Aorta (tissue), 5 donors: ENCODE measurements around the gene TRIM10. TPM values are rescaled to one million over a fixed set of nuclear protein-coding genes. Genes with fewer than 3 reads are reported as not detected.

ENCODE experiments used
- ATAC-seq: fragments of 200-7000 bp; cut with Tn5 transposase; one replicate; pipeline ENCODE4 v1.9.1; 2022; ENCODE audit warnings: moderate library complexity; ENCODE audit not compliant: low FRiP score
- DNase-seq, 2 donors: peaks; one replicate each; pipeline ENCODE4 v3.0.0-alpha.2; 2020
- H3K27ac ChIP-seq, 2 donors: one replicate each; pipeline ENCODE4 v1.5.1; 2013; ENCODE audit warnings: low read length in 2 of 2, mild to moderate bottlenecking in 2 of 2, moderate library complexity in 2 of 2, control low read depth in 1 of 2, inconsistent platforms in 1 of 2, low read depth in 1 of 2
- H3K27me3 ChIP-seq, 2 donors: one replicate each; pipeline ENCODE4 v1.6.1; 2013; ENCODE audit warnings: control low read depth in 1 of 2, low read length in 1 of 2, mild to moderate bottlenecking in 1 of 2, moderate library complexity in 1 of 2; ENCODE audit not compliant: insufficient read depth in 2 of 2, control insufficient read depth in 1 of 2
- H3K36me3 ChIP-seq, 2 donors: one replicate each; pipeline ENCODE4 v1.6.1; 2013; ENCODE audit warnings: control low read depth in 1 of 2, low read length in 1 of 2, mild to moderate bottlenecking in 1 of 2; ENCODE audit not compliant: insufficient read depth in 2 of 2, control insufficient read depth in 1 of 2
- H3K4me1 ChIP-seq, 2 donors: one replicate each; pipeline ENCODE4 v1.6.1; 2013; ENCODE audit warnings: low read length in 2 of 2, control low read depth in 1 of 2, mild to moderate bottlenecking in 1 of 2, moderate library complexity in 1 of 2; ENCODE audit not compliant: insufficient read depth in 2 of 2, control insufficient read depth in 1 of 2
- H3K4me3 ChIP-seq, 2 donors: one replicate each; pipeline ENCODE4 v1.5.1; 2013; ENCODE audit warnings: low read length in 2 of 2, control low read depth in 1 of 2, mild to moderate bottlenecking in 1 of 2
- H3K9me3 ChIP-seq: one replicate; pipeline ENCODE4 v1.6.1; 2013; ENCODE audit warnings: mild to moderate bottlenecking, low read length; ENCODE audit not compliant: control insufficient read depth
- WGBS, 2 donors: extraction: QIAGEN DNeasy Blood & Tissue Kit; methylation state at CpG; one replicate each; pipeline ENCODE4 v1.1.7; 2013; 5-methylcytosine and 5-hydroxymethylcytosine counted together
- intact Hi-C, 2 donors: fragments of 100-400 bp; cut with DNase I; formaldehyde crosslinking; loops; one replicate each; pipeline versions ENCODE4 v1.14.2 to v1.15.0; 2022
- long read RNA-seq, 2 donors: library from polyadenylated mRNA; unstranded; transcript quantifications; one replicate each; pipeline ENCODE4 v2.0.0, GENCODE V29; 2020 to 2021
- polyA plus RNA-seq, 2 donors: library from polyadenylated mRNA; stranded (reverse); fragments of 200-250 nt; gene quantifications; one replicate each; pipeline ENCODE4 v1.2.3, GENCODE V29; 2013
- total RNA-seq, 2 donors: library from RNA; stranded (reverse); fragmentation: NEBNext Ultra II Directional; extraction: Animal tissue kit (Norgen Biotek cat#: 25700); gene quantifications; one replicate each; pipeline ENCODE4 v1.2.1, GENCODE V29; 2021
- donor health status: healthy with polysubstance abuse.
- donor health status: Bipolar disorder and iron deficiency.
- donor health status: DM: no; HTN: no; CAD: no.
- donor health status: DM: no; HTN: no; CAD: no.
- donor health status: DM: yes; HTN: yes; CAD: no.

TRIM10 gene
- total RNA-seq (under 1 TPM in 1 of 2 donors, not detected in 1; 0.12 TPM), polyA plus RNA-seq (under 1 TPM in 1 of 2 donors, not detected in 1; 0.13 TPM)
- long read RNA-seq, donor 1: 0 reads
- long read RNA-seq, donor 2: 0 reads

DNA sequence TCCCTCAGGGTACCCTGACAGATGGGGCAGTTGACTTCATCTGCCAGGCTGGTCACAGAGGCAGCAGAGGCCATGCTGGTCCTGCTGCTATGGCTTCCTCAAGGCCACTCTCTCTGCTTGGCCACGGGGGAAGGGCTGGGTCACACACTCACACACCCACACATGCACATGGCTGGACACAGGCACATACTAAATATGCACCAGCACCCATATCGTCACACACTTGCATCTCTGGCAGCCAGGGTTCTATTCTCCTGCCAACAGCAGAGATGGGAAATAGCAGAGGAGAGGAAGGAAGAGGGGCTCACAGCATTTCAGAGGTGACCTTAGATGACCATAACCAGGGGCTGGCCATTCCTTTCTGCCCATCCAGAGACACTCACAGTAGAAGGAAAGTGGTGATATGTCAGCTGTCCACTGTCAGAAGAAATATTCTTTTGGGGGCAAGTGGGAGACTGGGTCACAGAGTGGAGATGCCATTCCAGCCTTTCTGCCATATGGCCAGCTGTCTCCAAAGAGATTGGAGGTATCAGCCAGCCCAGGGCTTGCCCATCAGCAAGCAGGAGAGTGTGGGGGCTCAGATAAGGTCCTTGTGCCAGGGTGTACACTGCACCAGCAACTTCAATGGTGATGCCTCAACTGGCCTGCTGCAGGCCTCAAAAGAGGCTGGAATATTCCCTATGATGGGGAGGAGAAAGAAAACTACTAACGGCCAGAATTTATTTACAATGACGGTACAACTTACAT is at the start of gene TRIM10:
TSS of gene TRIM10 (minus strand) at position 427 of the 747 bp plus-strand sequence. CDS start at position 74, 353 bp downstream.
- Histone ChIP-seq H3K27ac (no peak within 1 kb of the TSS), H3K4me3 (no peak within 1 kb of the TSS), H3K27me3 (no peaks in the 10 kb centered on the region), H3K36me3 (no peaks in the 10 kb centered on the region), H3K4me1 (no peaks in the 10 kb centered on the region), H3K9me3 (no peaks in the 10 kb centered on the region)
- 67 to 74% methylated on average over 4 of the region's 4 CpGs for WGBS, 2 donors
- DNase-seq (no peak), ATAC-seq (no peak)
- intact Hi-C loops: no loop called here

DNA sequence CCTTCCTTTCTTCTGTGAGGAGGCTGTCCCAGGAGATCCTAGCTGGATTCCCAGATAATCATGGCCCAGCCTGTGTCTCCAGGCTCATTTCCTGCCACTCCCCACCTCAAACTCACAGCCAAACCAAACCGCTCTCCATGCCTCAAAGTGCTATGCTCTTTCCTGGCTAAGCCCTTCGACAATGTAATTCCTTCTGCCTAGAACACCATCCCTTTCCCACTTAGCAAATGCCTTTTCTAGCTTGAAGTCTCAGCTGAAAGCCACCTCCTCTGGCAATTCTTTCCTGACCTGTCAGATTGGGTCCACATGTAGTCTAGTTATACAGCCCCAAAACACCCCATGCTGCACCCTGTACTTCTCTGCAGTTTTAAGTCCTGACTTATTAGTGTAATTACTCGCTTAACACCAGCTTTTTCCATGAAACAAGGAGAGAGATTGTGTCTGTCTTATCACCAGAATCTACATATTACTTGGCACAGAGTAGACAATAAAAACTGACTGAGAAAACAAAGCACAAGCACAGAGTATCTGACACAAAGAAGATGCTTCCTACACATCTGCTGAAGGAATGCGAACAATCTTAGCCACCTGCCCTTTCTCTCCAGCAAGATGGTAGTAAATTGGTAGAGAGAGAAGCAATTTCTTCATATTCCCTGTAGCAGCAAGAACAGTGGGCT is 46.7 kb upstream of the TRIM10 start:
- 67 to 77% methylated on average over 4 of the region's 4 CpGs for WGBS, 2 donors
- no peaks in the 10 kb centered on the region for H3K9me3 ChIP-seq
- ATAC-seq (no peak), DNase-seq (no peak)
- peaks cover 0 to 6% of the 10 kb centered on the region in 2 donors for H3K4me1 ChIP-seq
- no peak overlapping the region for H3K4me3 ChIP-seq
- intact Hi-C loops: no loop called here
- H3K27ac ChIP-seq: no peak overlapping the region
- H3K36me3 ChIP-seq: no peaks in the 10 kb centered on the region
- H3K27me3 ChIP-seq: no peaks in the 10 kb centered on the region

GRCh38 chr6:30206799-30207618 is 46.0 kb upstream of the TRIM10 start:
- Histone ChIP-seq H3K27me3 (no peaks in the 10 kb centered on the region), H3K4me1 (peaks cover 0 to 6% of the 10 kb centered on the region in 2 donors), H3K9me3 (no peaks in the 10 kb centered on the region), H3K27ac (no peak overlapping the region), H3K4me3 (no peak overlapping the region), H3K36me3 (no peaks in the 10 kb centered on the region)
- intact Hi-C loops: no loop called here
- no peak for DNase-seq
- ATAC-seq: no peak
- 55 to 59% methylated on average over 11 of the region's 11 CpGs for WGBS, 2 donors

GRCh38 chr6:30206152-30206551 is 45.1 kb upstream of the TRIM10 start:
- Histone ChIP-seq H3K4me3 (no peak overlapping the region), H3K27ac (no peak overlapping the region), H3K27me3 (no peaks in the 10 kb centered on the region), H3K36me3 (no peaks in the 10 kb centered on the region), H3K9me3 (no peaks in the 10 kb centered on the region), H3K4me1 (peaks cover 0 to 3% of the 10 kb centered on the region in 2 donors)
- intact Hi-C loops: no loop called here
- ATAC-seq (no peak), DNase-seq (no peak)
- 70 to 82% methylated on average over 7 of the region's 7 CpGs for WGBS, 2 donors

DNA sequence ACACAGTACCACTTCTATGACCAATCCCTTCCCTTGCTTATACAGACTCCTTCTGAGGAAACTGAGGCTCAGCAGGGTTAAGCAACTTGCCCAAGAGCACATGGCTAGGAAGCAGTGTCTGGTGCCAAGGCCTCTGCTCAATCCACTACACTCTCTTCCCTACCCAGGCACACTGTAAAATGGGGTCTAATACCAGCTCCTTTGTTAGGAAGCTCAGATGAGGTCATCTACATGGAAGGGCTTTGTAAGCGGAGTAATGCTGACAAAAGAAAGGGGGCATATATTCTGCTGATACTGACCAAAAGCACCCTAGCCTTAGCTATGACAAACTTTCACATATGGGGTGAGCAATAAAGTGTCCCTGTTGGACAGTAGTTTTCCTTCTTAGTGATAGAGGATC is 43.1 kb upstream of the TRIM10 start:
- no peaks in the 10 kb centered on the region for H3K27me3 ChIP-seq
- DNase-seq (no peak), ATAC-seq (no peak)
- no peak overlapping the region for H3K4me3 ChIP-seq
- no peaks in the 10 kb centered on the region for H3K4me1 ChIP-seq
- H3K36me3 ChIP-seq: peaks cover 0 to 4% of the 10 kb centered on the region in 2 donors
- H3K9me3 ChIP-seq: no peaks in the 10 kb centered on the region
- intact Hi-C loops: no loop called here
- no peak overlapping the region for H3K27ac ChIP-seq
- 94 to 97% methylated on average over 1 of the region's 1 CpG for WGBS, 2 donors

DNA sequence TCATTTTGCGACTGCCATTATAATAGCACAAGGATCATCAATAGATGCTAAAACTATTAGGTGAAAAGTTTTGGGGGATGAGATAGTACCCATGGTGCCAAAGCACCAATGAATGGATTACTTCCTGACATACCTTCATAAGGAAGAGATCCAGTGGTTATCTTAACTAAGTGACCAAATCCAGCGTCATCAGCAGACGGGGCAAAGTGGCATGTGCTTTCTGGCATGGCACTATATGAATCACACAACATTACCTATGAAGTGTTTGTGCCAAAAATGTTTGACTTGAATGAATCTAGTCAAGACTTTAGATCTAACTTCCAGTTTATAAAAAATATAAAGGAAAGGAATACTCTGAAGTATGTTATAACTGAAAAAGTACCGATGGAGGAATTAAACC is 41.4 kb upstream of the TRIM10 start:
- Histone ChIP-seq H3K36me3 (peaks cover 0 to 13% of the 10 kb centered on the region in 2 donors), H3K9me3 (no peaks in the 10 kb centered on the region), H3K27ac (no peak overlapping the region), H3K4me3 (no peak overlapping the region), H3K27me3 (no peaks in the 10 kb centered on the region), H3K4me1 (no peaks in the 10 kb centered on the region)
- whole genome bisulfite sequencing, 2 donors: 81 to 87% methylated on average over 4 of the region's 4 CpGs
- intact Hi-C loops: no loop called here
- no peak for DNase-seq
- no peak for ATAC-seq

- no peak for DNase-seq
- no peak for ATAC-seq
- Histone ChIP-seq H3K4me3 (no peak overlapping the region), H3K27me3 (no peaks in the 10 kb centered on the region), H3K9me3 (no peaks in the 10 kb centered on the region), H3K27ac (no peak overlapping the region), H3K4me1 (no peaks in the 10 kb centered on the region), H3K36me3 (peaks cover 0 to 16% of the 10 kb centered on the region in 2 donors)
- intact Hi-C loops: no loop called here
- WGBS, 2 donors: 77 to 78% methylated on average over 6 of the region's 6 CpGs
These were observed 39.7 kb upstream of the TRIM10 start for GRCh38 chr6:30200551-30201281.
